ENCODE results near the gene FXN. TPM values are rescaled to one million over a fixed set of nuclear protein-coding genes. Genes with fewer than 3 reads are reported as not detected.

The FXN gene
- total and polyA plus RNA-seq, 12 donors, result 10.3 to 38.7 (median 22.0) TPM

- Histone ChIP-seq H3K27me3 (no peaks in the 10 kb centered on the region), H3K9me3 (replicated peaks in 1 of 3) (no peaks in the 10 kb centered on the region), H3K36me3 (replicated peaks in 1 of 2) (no peaks in the 10 kb centered on the region), H3K4me3 (no peak overlapping the region), H3K27ac (peak overlapping the region in 1 of 5 donors; percentile 31), H3K4me1 (replicated peaks in 1 of 2) (peaks cover 0 to 4% of the 10 kb centered on the region in 2 donors)
- intact Hi-C loops (cut with DNase I), result no loop called here
- WGBS, 4 donors, result 35 to 56% (median 44%) methylated on average over 3 of the region's 3 CpGs
- no peak for TF ChIP-seq CTCF (IDR thresholded peaks at IDR 0.05)
- TF ChIP-seq POLR2A (IDR thresholded peaks at IDR 0.05), result no peak
- DNase-seq, result peak in 5 of 7 donors; percentile 22 to 72 (median 48)
Observed at GRCh38 chr9:69071059-69071458, 35.5 kb downstream of the FXN start.

GRCh38 chr9:69073103-69073502 lies 37.6 kb downstream of the FXN start:
- no peak overlapping the region for H3K27ac ChIP-seq
- H3K27me3 ChIP-seq, result no peaks in the 10 kb centered on the region
- peaks cover 0 to 4% of the 10 kb centered on the region in 2 donors for H3K4me1 ChIP-seq (replicated peaks in 1 of 2)
- TF ChIP-seq CTCF (IDR thresholded peaks at IDR 0.05) (no peak), POLR2A (IDR thresholded peaks at IDR 0.05) (no peak)
- intact Hi-C loops (cut with DNase I), result no loop called here
- DNase-seq, result no peak
- no peak overlapping the region for H3K4me3 ChIP-seq
- WGBS, 4 donors, result 60 to 71% (median 64%) methylated on average over 4 of the region's 4 CpGs
- H3K9me3 ChIP-seq (replicated peaks in 1 of 3), result no peaks in the 10 kb centered on the region
- no peaks in the 10 kb centered on the region for H3K36me3 ChIP-seq (replicated peaks in 1 of 2)

DNA sequence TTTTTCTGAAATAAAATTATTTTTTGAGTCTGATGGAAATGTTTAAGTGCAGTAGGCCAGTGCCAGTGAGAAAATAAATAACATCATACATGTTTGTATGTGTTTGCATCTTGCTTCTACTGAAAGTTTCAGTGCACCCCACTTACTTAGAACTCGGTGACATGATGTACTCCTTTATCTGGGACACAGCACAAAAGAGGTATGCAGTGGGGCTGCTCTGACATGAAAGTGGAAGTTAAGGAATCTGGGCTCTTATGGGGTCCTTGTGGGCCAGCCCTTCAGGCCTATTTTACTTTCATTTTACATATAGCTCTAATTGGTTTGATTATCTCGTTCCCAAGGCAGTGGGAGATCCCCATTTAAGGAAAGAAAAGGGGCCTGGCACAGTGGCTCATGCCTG lies 39.2 kb downstream of the FXN start:
- intact Hi-C loops (cut with DNase I), result no loop called here
- 88 to 90% (median 89%) methylated on average over 2 of the region's 2 CpGs for WGBS, 4 donors

GRCh38 chr9:69076550-69076949 lies 41.0 kb downstream of the FXN start:
- Histone ChIP-seq H3K4me1 (replicated peaks in 1 of 2) (peaks cover 0 to 1% of the 10 kb centered on the region in 2 donors), H3K9me3 (replicated peaks in 1 of 3) (no peaks in the 10 kb centered on the region), H3K27me3 (no peaks in the 10 kb centered on the region), H3K4me3 (no peak overlapping the region), H3K27ac (no peak overlapping the region), H3K36me3 (replicated peaks in 1 of 2) (no peaks in the 10 kb centered on the region)
- intact Hi-C loops (cut with DNase I), result no loop called here
- WGBS, 4 donors, result 72 to 79% (median 75%) methylated on average over 5 of the region's 5 CpGs
- DNase-seq, result no peak
- TF ChIP-seq CTCF (IDR thresholded peaks at IDR 0.05) (no peak), POLR2A (IDR thresholded peaks at IDR 0.05) (no peak)

More for the DNA sequence above, 39.2 kb downstream of the FXN start:
- Histone ChIP-seq H3K9me3 (replicated peaks in 1 of 3) (no peaks in the 10 kb centered on the region), H3K36me3 (replicated peaks in 1 of 2) (no peaks in the 10 kb centered on the region), H3K4me3 (no peak overlapping the region), H3K27ac (no peak overlapping the region), H3K27me3 (no peaks in the 10 kb centered on the region), H3K4me1 (replicated peaks in 1 of 2) (peaks cover 0 to 4% of the 10 kb centered on the region in 2 donors)
- no peak for DNase-seq
- TF ChIP-seq POLR2A (IDR thresholded peaks at IDR 0.05) (no peak), CTCF (IDR thresholded peaks at IDR 0.05) (no peak)
